HG03103 (cell line): Measurements from ENCODE around the gene DCBLD1.

Experiments used
- ATAC-seq: cut with Tn5 transposase; IDR thresholded peaks from one replicate; pipeline ENCODE4 v1.9.1; 2021; ENCODE audit warnings: low read depth; ENCODE audit not compliant: unreplicated experiment

Gene DCBLD1

GRCh38 chr6:117552618-117553017 lies 70.1 kb downstream of the DCBLD1 start:
- ATAC-seq: no peak

DNA sequence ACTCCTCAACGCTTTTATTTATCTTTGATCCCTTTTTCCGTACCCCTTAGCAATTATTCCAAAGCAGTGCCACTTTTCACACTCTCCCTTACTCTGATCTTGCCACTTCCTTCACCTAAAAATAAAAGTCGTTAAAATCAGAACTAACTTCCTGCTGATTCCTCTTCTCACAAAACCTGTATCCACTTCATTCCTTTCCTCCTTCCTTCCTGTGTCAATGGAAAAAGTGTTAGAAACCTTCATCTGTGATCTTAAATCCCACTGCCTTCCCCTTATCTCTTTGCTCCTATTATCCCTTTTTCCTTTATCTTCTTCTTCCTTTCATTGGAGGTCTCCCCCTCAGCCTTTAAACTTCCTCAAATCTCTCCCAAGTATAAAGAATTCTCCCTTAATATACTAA lies 70.7 kb downstream of the DCBLD1 start:
- ATAC-seq: no peak

DNA sequence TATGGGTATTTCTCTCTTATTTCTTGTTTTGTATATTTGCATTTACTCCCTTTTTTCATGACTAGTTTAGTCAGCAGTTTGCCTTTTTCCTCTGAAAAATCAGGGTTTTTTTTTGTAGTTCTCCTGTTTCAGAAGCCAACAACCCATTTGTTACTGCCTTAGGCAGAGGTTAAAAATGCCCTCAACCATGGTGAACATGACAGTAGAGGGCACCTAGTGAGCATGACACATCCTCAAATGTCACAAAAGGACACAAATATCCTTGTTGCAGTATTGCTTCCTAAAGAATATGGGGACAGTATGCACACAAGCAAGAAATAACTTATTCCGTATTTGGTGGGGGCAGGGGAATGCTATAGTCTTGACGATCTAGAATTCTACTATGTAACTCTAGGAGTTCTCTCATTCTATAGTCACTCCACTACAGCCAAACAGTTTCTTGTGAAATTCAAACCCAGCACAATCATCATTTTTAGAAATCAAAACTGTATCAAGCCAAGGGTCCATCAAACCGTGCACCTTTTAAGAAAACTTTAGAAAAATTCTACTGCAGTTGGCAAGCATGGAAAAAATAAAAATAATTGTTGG lies 72.9 kb downstream of the DCBLD1 start:
- no peak for ATAC-seq

GRCh38 chr6:117555882-117556498 lies 73.5 kb downstream of the DCBLD1 start:
- ATAC-seq: no peak

- no peak for ATAC-seq
These were observed 75.5 kb downstream of the DCBLD1 start for GRCh38 chr6:117557951-117558350.

DNA sequence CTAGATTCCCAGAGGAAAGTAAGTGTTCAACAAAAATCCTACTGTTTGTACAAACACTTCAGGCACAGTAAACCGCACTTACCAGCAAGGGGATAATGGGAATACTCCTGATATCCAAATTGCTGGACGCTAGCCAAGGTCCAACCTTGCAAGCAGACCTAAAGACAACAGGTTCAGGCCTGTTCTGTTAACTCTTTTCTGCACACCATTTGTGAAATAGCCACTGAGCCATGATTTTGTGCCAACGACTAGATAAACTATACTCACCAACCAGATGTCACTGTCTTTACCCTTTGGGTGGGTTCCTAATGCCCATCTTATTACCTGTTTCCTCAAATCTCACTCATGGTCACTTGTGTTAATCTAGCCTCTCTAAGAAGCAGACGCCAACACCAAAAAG lies 76.3 kb downstream of the DCBLD1 start:
- no peak for ATAC-seq

DNA sequence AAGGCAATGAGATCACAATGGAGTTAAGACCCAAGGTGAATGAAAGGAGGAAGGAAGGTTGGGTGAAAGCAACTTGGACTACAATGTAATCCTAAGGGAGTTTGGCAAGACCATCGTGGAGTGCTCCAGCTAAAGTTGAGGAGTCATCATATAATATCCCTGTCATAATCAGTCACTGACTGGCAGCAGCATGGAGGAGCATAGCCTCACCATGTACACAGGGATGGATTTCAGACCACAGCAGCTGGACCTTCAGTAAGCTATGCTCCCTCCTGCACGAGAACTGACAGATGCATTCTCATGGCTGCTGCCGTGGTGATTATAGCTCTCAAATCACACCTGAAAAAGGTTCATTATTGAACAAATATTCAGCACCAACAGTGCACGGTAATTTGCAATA lies 76.8 kb downstream of the DCBLD1 start:
- ATAC-seq: no peak

- no peak for ATAC-seq
These were observed 78.7 kb downstream of the DCBLD1 start for GRCh38 chr6:117561128-117561527.

DNA sequence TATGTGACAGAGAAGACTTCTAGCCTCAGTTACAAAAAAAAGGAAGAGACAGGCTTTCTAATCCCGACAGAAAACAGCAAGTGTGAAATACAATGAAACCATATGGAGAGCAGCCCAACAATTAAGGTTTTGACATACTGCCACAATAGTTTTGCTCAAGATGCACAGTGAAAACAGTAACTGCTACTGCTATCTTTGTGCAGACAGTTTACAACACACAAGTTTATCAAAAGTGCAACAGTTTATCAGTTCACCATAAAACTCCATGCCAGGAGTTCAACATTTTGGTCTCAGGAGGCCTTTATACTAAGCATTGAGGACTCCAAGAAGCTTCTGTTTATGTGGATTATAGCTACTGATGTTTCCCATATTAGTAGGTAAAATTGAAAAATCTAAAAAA lies 82.2 kb downstream of the DCBLD1 start:
- no peak for ATAC-seq

GRCh38 chr6:117568247-117568646 lies 85.8 kb downstream of the DCBLD1 start:
- no peak for ATAC-seq

DNA sequence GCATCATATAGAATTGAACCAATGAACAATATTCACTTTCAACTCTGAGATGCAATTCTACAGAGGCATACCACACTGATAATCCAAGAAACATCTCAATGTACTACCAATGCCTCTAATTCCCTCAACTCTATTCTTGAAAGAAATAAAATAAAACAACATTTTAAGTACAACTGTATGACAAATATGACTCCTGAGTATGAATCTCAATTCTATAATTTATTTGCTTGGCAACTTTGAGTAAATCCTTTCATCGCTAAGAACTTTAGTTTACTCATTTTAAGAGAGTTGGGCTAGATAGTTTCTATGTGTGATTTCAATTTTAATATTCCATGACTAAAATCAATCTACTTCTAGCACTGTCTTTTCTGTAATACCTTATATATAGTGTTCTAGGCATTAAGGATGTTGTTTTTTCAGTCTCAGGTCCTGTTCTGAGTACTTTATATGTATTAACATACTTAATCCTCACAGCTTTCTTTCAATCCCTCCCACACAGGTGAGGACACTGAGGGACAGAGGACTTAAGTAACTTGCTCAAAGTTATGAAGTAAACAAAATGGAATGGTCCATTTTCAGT lies 86.4 kb downstream of the DCBLD1 start:
- no peak for ATAC-seq

GRCh38 chr6:117573006-117573680 lies 90.7 kb downstream of the DCBLD1 start:
- ATAC-seq: no peak

- ATAC-seq: no peak
These were observed 91.7 kb downstream of the DCBLD1 start for GRCh38 chr6:117574198-117574597.

GRCh38 chr6:117585647-117586046 lies 103.2 kb downstream of the DCBLD1 start:
- no peak for ATAC-seq

DNA sequence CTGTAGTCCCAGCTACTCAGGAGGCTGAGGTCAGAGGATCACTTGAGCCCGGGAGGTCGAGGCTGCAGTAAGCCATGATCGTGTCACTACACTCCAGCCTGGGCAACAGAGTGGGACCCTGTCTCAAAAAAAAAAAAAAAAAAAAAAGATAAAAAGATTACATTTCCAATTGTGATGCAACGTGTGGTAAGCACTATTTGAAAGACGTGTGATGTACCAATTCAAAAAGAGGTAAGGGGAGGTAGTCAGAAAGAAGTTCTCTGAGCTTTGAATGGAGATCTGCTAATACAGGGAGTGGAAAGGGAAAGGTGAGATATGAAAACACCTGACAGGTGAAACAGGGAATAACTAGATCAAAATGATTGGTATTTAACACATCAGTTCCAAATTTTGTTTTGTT lies 108.0 kb downstream of the DCBLD1 start:
- no peak for ATAC-seq

DNA sequence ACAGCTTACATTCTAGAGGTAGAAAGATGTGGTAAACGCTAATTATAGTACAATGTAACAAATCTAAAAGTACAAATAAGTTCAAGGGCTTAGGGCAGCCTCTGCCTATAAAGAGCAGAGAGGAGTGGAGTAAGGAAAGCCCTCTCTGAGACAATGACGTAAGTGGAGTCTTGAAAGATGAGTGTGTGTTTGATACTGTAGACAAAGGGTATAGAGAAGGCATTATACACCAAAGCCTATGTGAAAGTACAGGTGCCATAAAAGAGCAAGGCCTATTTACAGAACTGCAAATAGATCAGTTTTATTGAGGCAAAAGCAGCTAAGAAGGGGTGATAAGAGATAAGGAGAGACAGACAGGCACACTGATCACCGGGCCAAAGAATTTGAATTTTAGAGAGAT lies 108.9 kb downstream of the DCBLD1 start:
- ATAC-seq: no peak

DNA sequence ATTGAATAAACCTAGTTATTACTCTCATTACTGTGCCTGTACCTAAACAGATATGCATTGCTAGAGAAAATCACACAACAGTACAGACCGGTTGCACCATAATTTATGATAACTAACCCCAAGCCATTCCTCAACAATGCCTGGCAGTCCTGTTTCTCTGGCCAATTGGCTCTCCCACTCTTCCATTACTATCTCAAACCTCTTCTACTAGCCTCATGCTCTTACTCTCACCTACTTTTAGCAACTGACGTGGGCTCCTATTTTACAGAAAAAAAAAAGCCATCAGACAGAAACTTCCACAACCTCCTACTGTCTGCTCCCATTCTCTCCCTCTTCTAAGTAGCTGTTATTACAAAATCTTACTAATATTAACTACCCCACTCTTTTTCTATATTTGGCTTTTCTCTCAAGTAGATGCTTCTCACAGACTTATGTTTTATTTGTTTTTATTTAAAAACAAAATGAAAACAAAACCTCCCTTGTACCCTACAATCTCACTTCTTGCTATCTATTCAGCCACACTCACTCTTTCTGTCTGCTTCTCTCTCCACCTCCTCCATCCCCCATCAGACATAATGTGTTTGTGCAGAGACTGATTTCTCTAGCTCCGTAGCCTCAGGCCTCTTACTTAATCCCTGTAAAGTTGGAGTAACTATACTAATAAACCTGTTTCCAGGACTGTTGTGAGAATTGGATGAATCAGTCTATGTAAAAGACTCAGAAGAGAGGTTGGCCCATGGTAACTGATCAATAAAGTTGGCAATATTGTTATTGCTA lies 110.7 kb downstream of the DCBLD1 start:
- ATAC-seq: no peak

GRCh38 chr6:117595099-117595923 lies 112.8 kb downstream of the DCBLD1 start:
- no peak for ATAC-seq

DNA sequence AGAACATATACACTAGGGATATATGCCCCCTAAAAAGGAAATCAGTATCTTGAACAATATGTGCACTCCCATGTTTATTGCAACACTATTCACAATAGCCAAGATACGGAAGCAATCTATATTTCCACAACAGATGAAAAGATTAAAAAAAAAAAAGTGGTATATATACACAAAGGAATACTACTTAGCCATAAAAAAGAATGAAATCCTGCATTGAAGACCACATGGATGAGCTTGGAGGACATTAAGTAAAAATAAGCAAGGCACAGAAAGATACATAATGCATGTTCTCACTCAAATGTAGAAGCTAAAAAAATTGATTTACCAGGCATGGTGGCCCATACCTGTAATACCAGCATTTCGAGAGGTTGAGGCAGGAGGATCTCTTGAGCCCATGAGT lies 115.3 kb downstream of the DCBLD1 start:
- no peak for ATAC-seq
